Mucosa of descending colon (tissue), 3 donors: ENCODE results near the gene ANKH. TPM values are rescaled to one million over a fixed set of nuclear protein-coding genes. Genes with fewer than 3 reads are reported as not detected.
A peak's percentile ranks its signal among the peaks of the same experiment; 100 is the strongest.

ENCODE experiments used
- ATAC-seq: fragments of 200-7000 bp; cut with Tn5 transposase; one replicate; pipeline ENCODE4 v1.9.1; 2020; ENCODE audit warnings: mild to moderate bottlenecking, moderate library complexity
- DNase-seq, 3 donors: peaks; one replicate each; pipeline ENCODE4 v3.0.0-alpha.2; 2020
- H3K36me3 ChIP-seq: fragments of 200-600 bp; one replicate; pipeline ENCODE4 v1.8.0; 2021; ENCODE audit warnings: low read depth, mild to moderate bottlenecking
- H3K4me1 ChIP-seq: fragments of 200-600 bp; one replicate; pipeline ENCODE4 v1.8.0; 2021; ENCODE audit warnings: low read depth, mild to moderate bottlenecking
- H3K4me3 ChIP-seq: fragments of 200-600 bp; one replicate; pipeline ENCODE4 v1.8.0; 2021; ENCODE audit warnings: mild to moderate bottlenecking
- H3K9me3 ChIP-seq: fragments of 200-600 bp; one replicate; pipeline ENCODE4 v1.8.0; 2021; ENCODE audit warnings: mild to moderate bottlenecking
- CTCF ChIP-seq: fragments of 200-600 bp; IDR thresholded peaks from one replicate; pipeline ENCODE4 v1.8.0; 2022; ENCODE audit warnings: antibody characterized with exemption, mild to moderate bottlenecking
- intact Hi-C, 2 donors: fragments of 100-400 bp; cut with DNase I in 1 of 2; cut with micrococcal nuclease in 1 of 2; formaldehyde crosslinking; loops; one replicate each; pipeline versions ENCODE4 v1.11.0 to v1.11.1; 2022; cut with DNase I, micrococcal nuclease
- total RNA-seq, 3 donors: library from RNA; stranded (reverse); fragmentation: NEBNext Ultra II Directional in 2 of 3; extraction: Animal tissue kit (Norgen Biotek cat#: 25700) in 2 of 3; gene quantifications; one replicate each; pipeline versions ENCODE4 v1.2.1 to v1.2.4, GENCODE V29; 2021 to 2023
- donor health status: DM: no; HTN: no; CAD: no; lungs with moderate emphysema.
- donor health status: DM: no; HTN: no; CAD: no.
- donor health status: DM: no; HTN: yes; CAD: no.

ANKH gene
- total RNA-seq, 3 donors from 2014 or later: 85.4 to 177 (median 105) TPM

GRCh38 chr5:14895301-14895700, 23.7 kb upstream of the ANKH start:
- Histone ChIP-seq H3K36me3 (no peaks in the 10 kb centered on the region), H3K4me3 (no peak overlapping the region), H3K4me1 (peaks cover 22% of the 10 kb centered on the region), H3K9me3 (no peaks in the 10 kb centered on the region)
- DNase-seq (peak in 1 of 3 donors; percentile 71), ATAC-seq (peak; percentile 94)
- intact Hi-C loops: no loop called here
- TF ChIP-seq CTCF: no peak

GRCh38 chr5:14894748-14895147, 23.2 kb upstream of the ANKH start:
- no peak for TF ChIP-seq CTCF
- H3K36me3 ChIP-seq: no peaks in the 10 kb centered on the region
- no peak for DNase-seq
- intact Hi-C loops: no loop called here
- H3K4me1 ChIP-seq: peaks cover 22% of the 10 kb centered on the region
- ATAC-seq: no peak
- no peak overlapping the region for H3K4me3 ChIP-seq
- no peaks in the 10 kb centered on the region for H3K9me3 ChIP-seq

- DNase-seq (peak in 1 of 3 donors; percentile 33), ATAC-seq (peak; percentile 63)
- Histone ChIP-seq H3K9me3 (no peaks in the 10 kb centered on the region), H3K4me1 (peaks cover 22% of the 10 kb centered on the region), H3K4me3 (no peak overlapping the region), H3K36me3 (no peaks in the 10 kb centered on the region)
- intact Hi-C loops: no loop called here
- no peak for TF ChIP-seq CTCF
Measured at GRCh38 chr5:14893381-14893780, 21.8 kb upstream of the ANKH start.

- no peaks in the 10 kb centered on the region for H3K36me3 ChIP-seq
- DNase-seq: no peak
- peaks cover 22% of the 10 kb centered on the region for H3K4me1 ChIP-seq
- ATAC-seq: no peak
- no peaks in the 10 kb centered on the region for H3K9me3 ChIP-seq
- no peak overlapping the region for H3K4me3 ChIP-seq
- intact Hi-C loops: no loop called here
- TF ChIP-seq CTCF: no peak
Measured at GRCh38 chr5:14890846-14891245, 19.3 kb upstream of the ANKH start.

- TF ChIP-seq CTCF: no peak
- intact Hi-C loops: no loop called here
- no peaks in the 10 kb centered on the region for H3K36me3 ChIP-seq
- DNase-seq (no peak), ATAC-seq (no peak)
- no peak overlapping the region for H3K4me3 ChIP-seq
- H3K4me1 ChIP-seq: no peaks in the 10 kb centered on the region
- H3K9me3 ChIP-seq: no peaks in the 10 kb centered on the region
Measured at GRCh38 chr5:14884062-14884612, 12.6 kb upstream of the ANKH start.
